SK-N-MC (cell line): Measurements from ENCODE around the gene PGM5.

Experiments used
- DNase-seq: peaks from one replicate; pipeline ENCODE4 v3.0.0-alpha.2; 2011; ENCODE audit warnings: low read depth, low spot score
- H3K27ac ChIP-seq: fragments of 200-600 bp; sonication (generic); 2 replicates; pipeline ENCODE4 v1.5.1; 2016; ENCODE audit warnings: mixed run types
- H3K36me3 ChIP-seq: fragments of 200-600 bp; sonication (generic); 2 replicates; pipeline ENCODE4 v1.6.1; 2017; ENCODE audit warnings: antibody characterized with exemption, low read length, mixed read lengths; ENCODE audit not compliant: insufficient read depth
- H3K4me3 ChIP-seq: fragments of 200-600 bp; sonication (generic); 2 replicates; pipeline ENCODE4 v1.5.1; 2016
- H3K9ac ChIP-seq: fragments of 200-600 bp; sonication (generic); 2 replicates; pipeline ENCODE4 v1.8.0; 2017; ENCODE audit warnings: mixed run types, mixed read lengths; ENCODE audit not compliant: insufficient read length
- H3K9me3 ChIP-seq: fragments of 200-600 bp; sonication (generic); 2 replicates; pipeline ENCODE4 v1.6.1; 2017; ENCODE audit warnings: low read depth, mild to moderate bottlenecking, antibody characterized with exemption, low read length, moderate library complexity, mixed read lengths
- EZH2 ChIP-seq: fragments of 200-600 bp; sonication (generic); IDR thresholded peaks from one replicate; pipeline ENCODE4 v1.6.1; 2017; ENCODE audit warnings: antibody characterized with exemption
- FOXP2 ChIP-seq: optimal IDR thresholded peaks from 2 replicates; pipeline ENCODE3; 2011; ENCODE audit warnings: mild to moderate bottlenecking, moderate library complexity; ENCODE audit not compliant: insufficient read depth; ENCODE audit errors: extremely low read length, control extremely low read depth
- POLR2AphosphoS5 ChIP-seq: IDR thresholded peaks from 2 replicates; pipeline ENCODE4 v1.6.1; 2012; ENCODE audit warnings: mild to moderate bottlenecking, low read depth, low read length, borderline replicate concordance

The PGM5 gene

DNA sequence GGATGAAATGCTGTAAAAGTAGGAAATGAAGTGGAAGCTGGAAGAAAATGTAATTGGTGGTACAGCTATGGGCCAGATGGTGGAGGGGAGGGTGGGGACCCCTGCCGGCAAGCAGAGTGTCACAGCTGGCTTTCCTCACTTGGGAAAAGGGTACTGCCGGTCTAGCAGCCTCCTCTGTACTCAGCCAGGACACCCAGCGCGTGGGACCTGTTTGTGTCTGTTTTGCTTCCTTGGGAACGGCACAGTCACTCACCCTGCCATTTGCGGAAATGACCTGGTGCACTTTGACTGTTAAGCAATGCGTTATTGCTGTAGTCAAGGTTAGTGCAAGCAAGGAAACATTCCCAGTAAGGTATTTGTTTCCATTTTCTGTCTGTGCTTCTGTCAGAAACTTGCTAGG lies 174.2 kb downstream of the PGM5 start:
- H3K36me3 ChIP-seq, result no peaks in the 10 kb centered on the region
- no peak overlapping the region for H3K27ac ChIP-seq
- no peak overlapping the region for H3K4me3 ChIP-seq
- no peak for TF ChIP-seq EZH2
- TF ChIP-seq POLR2AphosphoS5, result no peak
- TF ChIP-seq FOXP2, result no peak
- H3K9ac ChIP-seq, result no peak overlapping the region
- H3K9me3 ChIP-seq, result no peaks in the 10 kb centered on the region
- no peak for DNase-seq

DNA sequence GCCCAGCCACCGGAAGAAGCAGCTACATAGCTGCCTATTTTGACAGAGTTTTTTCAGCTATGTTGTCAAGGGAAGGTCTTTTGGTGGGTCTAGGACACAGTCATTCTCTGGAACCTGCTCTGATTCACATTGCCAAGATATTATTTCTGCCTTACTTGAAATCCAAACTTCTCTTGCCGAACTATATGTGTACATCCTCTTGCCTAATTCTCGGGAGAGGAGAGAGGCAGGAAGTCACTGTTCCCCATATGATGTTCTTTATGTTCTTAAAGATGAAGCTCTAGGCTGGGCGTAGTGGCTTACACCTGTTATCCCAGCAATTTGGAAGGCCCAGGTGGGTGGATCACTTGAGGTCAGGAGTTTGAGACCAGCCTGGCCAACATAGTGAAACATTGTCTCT lies 175.7 kb downstream of the PGM5 start:
- no peak overlapping the region for H3K9ac ChIP-seq
- H3K36me3 ChIP-seq, result no peaks in the 10 kb centered on the region
- no peak overlapping the region for H3K27ac ChIP-seq
- no peaks in the 10 kb centered on the region for H3K9me3 ChIP-seq
- DNase-seq, result no peak
- H3K4me3 ChIP-seq, result no peak overlapping the region
- TF ChIP-seq EZH2, result no peak
- no peak for TF ChIP-seq FOXP2
- TF ChIP-seq POLR2AphosphoS5, result no peak

DNA sequence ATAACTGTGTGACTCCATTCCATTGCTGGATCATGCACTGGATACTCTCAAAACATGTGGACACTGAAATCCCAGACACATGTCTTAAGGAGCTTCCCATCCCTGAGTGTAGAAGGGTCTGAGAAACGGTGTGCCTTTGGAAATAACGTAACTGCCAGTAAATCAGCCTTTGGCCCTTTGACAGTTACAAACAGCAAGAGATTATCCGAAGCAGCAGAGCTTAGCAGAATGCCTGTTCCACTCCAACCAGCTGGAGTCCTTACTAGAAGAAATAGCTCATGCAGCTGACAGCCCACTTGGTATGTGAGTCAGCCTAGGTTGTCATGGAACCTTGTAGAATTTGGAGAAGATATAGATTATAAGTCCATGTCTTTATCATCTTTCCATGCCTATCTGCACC lies 177.3 kb downstream of the PGM5 start:
- H3K4me3 ChIP-seq, result no peak overlapping the region
- H3K36me3 ChIP-seq, result no peaks in the 10 kb centered on the region
- no peak for DNase-seq
- H3K9ac ChIP-seq, result no peak overlapping the region
- no peaks in the 10 kb centered on the region for H3K9me3 ChIP-seq
- TF ChIP-seq POLR2AphosphoS5 (no peak), FOXP2 (no peak), EZH2 (no peak)
- H3K27ac ChIP-seq, result no peak overlapping the region

DNA sequence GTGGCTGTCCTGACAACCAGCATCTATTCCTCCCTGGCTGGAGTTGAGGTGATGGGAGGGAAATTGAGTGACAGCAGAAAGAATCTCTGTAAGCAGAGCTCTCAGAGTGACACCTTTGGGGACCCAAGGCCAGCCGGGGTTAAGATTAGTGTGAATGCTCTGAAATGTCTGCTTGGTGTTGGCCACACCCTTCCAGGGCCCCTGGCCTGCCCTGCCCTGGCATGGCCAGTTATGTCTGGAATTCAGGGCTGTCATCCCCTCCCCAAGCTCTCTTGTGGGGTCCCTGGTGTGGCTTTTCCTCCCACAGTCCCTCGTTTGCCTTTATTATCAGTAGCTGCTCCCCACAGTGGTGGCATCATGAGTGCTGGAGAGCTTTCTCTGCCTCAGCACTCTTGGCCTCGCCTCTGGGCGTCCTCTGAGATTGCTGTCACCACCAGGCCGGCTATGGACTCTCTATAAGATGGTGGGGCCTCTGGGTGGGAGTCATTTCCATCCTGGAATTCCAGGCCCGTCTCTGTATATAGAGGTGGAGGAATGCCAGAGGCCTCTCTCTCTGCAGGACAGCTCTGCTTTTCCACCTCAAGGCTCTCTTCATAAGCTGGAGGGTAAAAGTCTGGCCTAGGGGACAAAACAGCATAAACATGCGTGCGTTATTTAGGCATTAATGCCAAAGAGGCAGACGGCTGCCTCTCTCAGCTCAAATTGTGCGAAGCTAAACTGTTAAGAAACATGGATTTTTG lies 180.6 kb downstream of the PGM5 start:
- DNase-seq, result no peak
- H3K9ac ChIP-seq, result no peak overlapping the region
- H3K4me3 ChIP-seq, result no peak overlapping the region
- TF ChIP-seq POLR2AphosphoS5 (no peak), FOXP2 (no peak), EZH2 (no peak)
- H3K36me3 ChIP-seq, result no peaks in the 10 kb centered on the region
- no peak overlapping the region for H3K27ac ChIP-seq
- no peaks in the 10 kb centered on the region for H3K9me3 ChIP-seq

- DNase-seq, result no peak
- Histone ChIP-seq H3K4me3 (no peak overlapping the region), H3K27ac (no peak overlapping the region), H3K9me3 (no peaks in the 10 kb centered on the region), H3K9ac (no peak overlapping the region), H3K36me3 (no peaks in the 10 kb centered on the region)
- TF ChIP-seq EZH2 (no peak), POLR2AphosphoS5 (no peak), FOXP2 (no peak)
These were observed 181.1 kb downstream of the PGM5 start for GRCh38 chr9:68537616-68537880.

DNA sequence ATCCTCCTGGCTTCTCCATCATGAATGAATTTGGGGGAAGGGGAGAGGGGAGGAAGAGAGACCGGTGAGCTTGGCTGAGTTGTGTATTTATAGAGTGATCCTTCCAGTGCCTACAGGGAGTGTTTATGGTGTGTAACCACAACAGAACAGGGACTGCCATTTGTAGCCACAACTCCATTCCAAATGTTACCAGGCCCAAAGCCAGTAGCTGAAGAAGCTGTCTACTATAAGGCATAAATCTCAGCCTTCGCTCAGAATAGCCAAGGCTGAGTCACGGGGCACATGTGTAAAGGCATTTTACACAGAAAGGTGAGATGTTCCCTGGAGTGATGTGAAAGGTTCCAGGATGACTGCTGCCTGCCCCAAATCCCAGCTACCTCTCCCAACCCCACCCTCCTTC lies 181.8 kb downstream of the PGM5 start:
- Histone ChIP-seq H3K9me3 (no peaks in the 10 kb centered on the region), H3K36me3 (no peaks in the 10 kb centered on the region), H3K4me3 (no peak overlapping the region), H3K9ac (no peak overlapping the region), H3K27ac (no peak overlapping the region)
- TF ChIP-seq POLR2AphosphoS5 (no peak), FOXP2 (no peak), EZH2 (no peak)
- no peak for DNase-seq

- TF ChIP-seq EZH2, result no peak
- no peak for TF ChIP-seq FOXP2
- no peak for TF ChIP-seq POLR2AphosphoS5
- Histone ChIP-seq H3K27ac (no peak within 1 kb of the TSS), H3K9me3 (no peaks in the 10 kb centered on the region), H3K36me3 (no peaks in the 10 kb centered on the region), H3K9ac (no peak within 1 kb of the TSS), H3K4me3 (no peak within 1 kb of the TSS)
- no peak for DNase-seq
These were observed 184.5 kb downstream of the PGM5 start, which contains the start of gene TMEM252 for GRCh38 chr9:68540712-68541535. Gene TMEM252, minus strand, starts transcription at chr9:68540883. Its CDS starts 69 bp downstream, at chr9:68540814.

DNA sequence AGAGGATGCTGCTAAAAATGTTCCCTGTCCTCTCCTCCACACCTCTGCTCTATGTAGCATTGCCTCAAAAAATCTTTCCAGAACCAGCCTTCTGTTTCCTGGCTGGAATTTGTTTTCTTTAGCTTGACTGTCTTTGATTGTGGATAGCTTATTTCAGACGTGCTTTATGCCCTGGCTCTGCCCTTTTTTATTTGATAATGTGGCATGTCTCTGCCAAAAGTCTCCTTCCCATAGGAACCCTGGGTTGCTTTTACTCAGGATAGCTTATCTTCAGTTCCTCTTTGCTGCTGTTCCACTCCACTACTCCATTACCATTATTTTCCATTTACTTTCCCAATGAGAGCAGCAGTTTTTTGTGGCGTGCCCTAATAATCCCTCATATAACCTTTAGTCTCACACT lies 185.2 kb downstream of the PGM5 start:
- H3K4me3 ChIP-seq, result no peak overlapping the region
- H3K27ac ChIP-seq, result no peak overlapping the region
- no peaks in the 10 kb centered on the region for H3K9me3 ChIP-seq
- no peaks in the 10 kb centered on the region for H3K36me3 ChIP-seq
- no peak for TF ChIP-seq POLR2AphosphoS5
- TF ChIP-seq EZH2, result no peak
- no peak for TF ChIP-seq FOXP2
- no peak overlapping the region for H3K9ac ChIP-seq
- no peak for DNase-seq

- no peak overlapping the region for H3K9ac ChIP-seq
- DNase-seq, result no peak
- no peak overlapping the region for H3K4me3 ChIP-seq
- no peaks in the 10 kb centered on the region for H3K9me3 ChIP-seq
- no peak for TF ChIP-seq EZH2
- TF ChIP-seq POLR2AphosphoS5, result no peak
- no peak for TF ChIP-seq FOXP2
- no peaks in the 10 kb centered on the region for H3K36me3 ChIP-seq
- H3K27ac ChIP-seq, result no peak overlapping the region
These were observed 188.8 kb downstream of the PGM5 start for GRCh38 chr9:68545033-68545705.
